PC-3 (cell line): Measurements from ENCODE around the gene ABHD15.

Source experiments
- EZH2 ChIP-seq: fragments of 300-600 bp; sonication (generic); IDR thresholded peaks from one replicate; pipeline ENCODE4 v1.6.1; 2017; ENCODE audit warnings: antibody characterized with exemption, mild to moderate bottlenecking, low read length; ENCODE audit not compliant: unreplicated experiment
- EZH2phosphoT487 ChIP-seq: fragments of 300-600 bp; sonication (generic); IDR thresholded peaks from 2 replicates; pipeline ENCODE4 v1.6.1; 2018; ENCODE audit warnings: mild to moderate bottlenecking, antibody characterized with exemption, low read length, borderline replicate concordance
- TF ChIP-seq, protein P1 (sequence below): fragments of 300-600 bp; sonication (generic); conservative IDR thresholded peaks from 2 replicates; pipeline ENCODE4 v1.5.1; 2017; ENCODE audit warnings: antibody characterized with exemption, low read depth, mild to moderate bottlenecking, low read length

DNA sequence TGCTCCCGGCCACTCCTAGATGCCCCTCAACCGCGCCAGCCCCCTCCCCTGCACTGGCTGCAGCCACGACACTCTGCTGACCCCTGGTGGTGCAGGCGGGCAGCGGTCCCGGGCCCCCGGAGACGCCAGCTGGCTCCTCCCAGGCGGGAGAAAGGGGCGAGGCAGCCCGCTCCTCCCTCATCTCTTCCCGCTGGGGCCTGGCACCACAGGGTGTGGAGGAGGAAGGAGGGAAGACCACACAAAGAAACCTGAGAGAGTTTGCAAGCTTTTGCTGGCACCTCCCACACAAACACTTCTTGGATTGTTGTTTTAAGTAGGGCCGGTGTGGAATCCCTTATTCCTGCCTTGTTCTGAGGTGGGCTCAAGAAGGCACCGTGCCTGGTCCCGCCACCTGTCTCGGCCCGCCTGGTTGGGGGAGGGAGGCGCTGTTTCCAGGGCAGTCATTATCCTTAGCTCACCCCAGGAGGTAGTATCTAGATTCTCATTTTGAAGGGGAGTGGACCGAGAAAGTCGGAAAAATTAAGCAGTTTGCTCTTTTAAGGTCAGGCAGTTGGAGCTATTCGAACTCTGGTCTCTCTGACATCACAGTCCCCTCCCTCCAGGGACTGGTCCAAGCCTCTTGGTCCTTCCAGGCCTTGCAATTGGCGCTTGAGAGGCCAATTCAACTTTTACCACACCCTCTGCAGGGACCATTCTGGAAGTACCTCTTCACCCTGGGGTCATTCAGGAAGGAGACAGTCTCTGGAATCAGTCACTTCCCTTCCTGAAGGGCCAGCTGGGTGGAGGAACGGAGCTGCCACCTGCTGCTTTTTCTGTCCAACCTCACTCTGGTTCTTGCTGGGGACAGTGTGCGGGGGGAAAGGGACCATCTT, 25.1 kb upstream of the ABHD15 start:
- TF ChIP-seq, protein P1, sequence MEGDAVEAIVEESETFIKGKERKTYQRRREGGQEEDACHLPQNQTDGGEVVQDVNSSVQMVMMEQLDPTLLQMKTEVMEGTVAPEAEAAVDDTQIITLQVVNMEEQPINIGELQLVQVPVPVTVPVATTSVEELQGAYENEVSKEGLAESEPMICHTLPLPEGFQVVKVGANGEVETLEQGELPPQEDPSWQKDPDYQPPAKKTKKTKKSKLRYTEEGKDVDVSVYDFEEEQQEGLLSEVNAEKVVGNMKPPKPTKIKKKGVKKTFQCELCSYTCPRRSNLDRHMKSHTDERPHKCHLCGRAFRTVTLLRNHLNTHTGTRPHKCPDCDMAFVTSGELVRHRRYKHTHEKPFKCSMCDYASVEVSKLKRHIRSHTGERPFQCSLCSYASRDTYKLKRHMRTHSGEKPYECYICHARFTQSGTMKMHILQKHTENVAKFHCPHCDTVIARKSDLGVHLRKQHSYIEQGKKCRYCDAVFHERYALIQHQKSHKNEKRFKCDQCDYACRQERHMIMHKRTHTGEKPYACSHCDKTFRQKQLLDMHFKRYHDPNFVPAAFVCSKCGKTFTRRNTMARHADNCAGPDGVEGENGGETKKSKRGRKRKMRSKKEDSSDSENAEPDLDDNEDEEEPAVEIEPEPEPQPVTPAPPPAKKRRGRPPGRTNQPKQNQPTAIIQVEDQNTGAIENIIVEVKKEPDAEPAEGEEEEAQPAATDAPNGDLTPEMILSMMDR: peak; percentile 83
- TF ChIP-seq EZH2 (no peak), EZH2phosphoT487 (no peak)
